H1 (cell line): Measurements from ENCODE around the gene PHF3. TPM values are rescaled to one million over a fixed set of nuclear protein-coding genes. Genes with fewer than 3 reads are reported as not detected.

Experiments
- CTCF ChIA-PET: fragments of 300-600 bp; sonication (Branson Sonifier 250); formaldehyde crosslinking; loops from one replicate; lab custom pipeline; 2021; ENCODE audit not compliant: partially characterized antibody; lab: Charles Lee
- POLR2A ChIA-PET: fragments of 300-600 bp; sonication (Branson Sonifier 250); formaldehyde crosslinking; loops from one replicate; lab custom pipeline; 2021; ENCODE audit warnings: inconsistent platforms; ENCODE audit not compliant: partially characterized antibody; lab: Charles Lee
- DNase-seq, 2 experiments: peaks; one replicate each; pipeline versions ENCODE4 v3.0.0 to v3.0.0-alpha.2; 2010 to 2022; ENCODE audit warnings: low spot score in 2 of 2, low read depth in 1 of 2, mixed read lengths in 1 of 2
- FAIRE-seq: peaks from 2 replicates; lab custom pipeline; 2011; peaks lifted over from hg19 to GRCh38; lab: Jason Lieb, UNC
- H2AFZ ChIP-seq: 2 replicates; pipeline ENCODE4 v1.8.1; 2012; ENCODE audit warnings: low read length, inconsistent platforms
- H2AK5ac ChIP-seq: 2 replicates; pipeline ENCODE4 v1.6.1; 2013; ENCODE audit warnings: low read depth, low read length
- H2BK120ac ChIP-seq: replicated peaks from 2 replicates; pipeline ENCODE3; 2013; ENCODE audit warnings: low read depth, low read length, inconsistent platforms
- H2BK12ac ChIP-seq: 2 replicates; pipeline ENCODE4 v1.6.1; 2013; ENCODE audit warnings: low read depth, low read length
- H2BK15ac ChIP-seq: 2 replicates; pipeline ENCODE4 v1.6.1; 2013; ENCODE audit warnings: low read length
- H2BK20ac ChIP-seq: 2 replicates; pipeline ENCODE4 v1.6.1; 2013; ENCODE audit warnings: low read length
- H2BK5ac ChIP-seq: 2 replicates; pipeline ENCODE4 v1.6.1; 2013; ENCODE audit warnings: low read depth, low read length
- H3K14ac ChIP-seq: 2 replicates; pipeline ENCODE4 v1.6.1; 2013; ENCODE audit warnings: inconsistent platforms; ENCODE audit not compliant: insufficient read length
- H3K18ac ChIP-seq: 2 replicates; pipeline ENCODE4 v1.6.1; 2013; ENCODE audit warnings: low read length; ENCODE audit errors: extremely low read depth
- H3K23ac ChIP-seq: 2 replicates; pipeline ENCODE4 v1.6.1; 2013; ENCODE audit warnings: inconsistent platforms; ENCODE audit not compliant: insufficient read length
- H3K23me2 ChIP-seq: 2 replicates; pipeline ENCODE4 v1.6.1; 2013; ENCODE audit warnings: low read depth, low read length
- H3K27ac ChIP-seq: 2 replicates; pipeline ENCODE4 v1.6.1; 2011; ENCODE audit warnings: low read depth, low read length, inconsistent platforms
- H3K27me3 ChIP-seq, 4 experiments: replicated peaks in 1 of 4; 1 replicate in 1 of 4; 2 replicates in 3 of 4; pipeline versions ENCODE4 v1.6.1 to v1.8.1; 2011 to 2013; ENCODE audit warnings: low read length in 3 of 4, mild to moderate bottlenecking in 3 of 4, inconsistent platforms in 2 of 4, mixed read lengths in 2 of 4, moderate library complexity in 1 of 4; ENCODE audit not compliant: control insufficient read depth in 3 of 4, insufficient read depth in 3 of 4; ENCODE audit errors: extremely low read depth in 1 of 4
- H3K36me3 ChIP-seq, 4 experiments: 2 replicates each; pipeline versions ENCODE4 v1.6.1 to v1.8.1; 2011 to 2013; ENCODE audit warnings: mild to moderate bottlenecking in 4 of 4, low read length in 3 of 4, moderate library complexity in 2 of 4, control low read depth in 1 of 4, inconsistent platforms in 1 of 4; ENCODE audit not compliant: insufficient read depth in 4 of 4, control insufficient read depth in 2 of 4
- H3K4ac ChIP-seq: replicated peaks from 2 replicates; pipeline ENCODE3; 2013; ENCODE audit warnings: low read length, low read depth, mixed read lengths, inconsistent platforms; ENCODE audit not compliant: insufficient read length
- H3K4me1 ChIP-seq, 4 experiments: replicated peaks in 1 of 4; 1 replicate in 1 of 4; 2 replicates in 3 of 4; pipeline versions ENCODE4 v1.6.1 to v1.8.1; 2011 to 2013; ENCODE audit warnings: low read length in 3 of 4, inconsistent platforms in 2 of 4, mixed read lengths in 1 of 4; ENCODE audit not compliant: insufficient read depth in 4 of 4, control insufficient read depth in 3 of 4
- H3K4me2 ChIP-seq, 2 experiments: 2 replicates each; pipeline versions ENCODE4 v1.6.1 to v1.8.1; 2011 to 2013; ENCODE audit warnings: low read depth in 2 of 2, low read length in 2 of 2, control low read depth in 1 of 2, inconsistent platforms in 1 of 2, mild to moderate bottlenecking in 1 of 2; ENCODE audit not compliant: insufficient read depth in 1 of 2
- H3K4me3 ChIP-seq, 4 experiments: fragments of 200-600, 300-600 bp in 1 of 4; sonication (generic), shearing (Covaris generic), sonication (Bioruptor Twin) in 1 of 4; 2 replicates each; pipeline versions ENCODE4 v1.5.1 to v1.8.1; 2011 to 2016; ENCODE audit warnings: low read length in 4 of 4, low read depth in 3 of 4, control low read depth in 2 of 4, inconsistent platforms in 2 of 4, mild to moderate bottlenecking in 2 of 4, mixed read lengths in 1 of 4, moderate library complexity in 1 of 4; ENCODE audit not compliant: insufficient read depth in 2 of 4; ENCODE audit errors: extremely low read depth in 1 of 4
- H3K56ac ChIP-seq: replicated peaks from 2 replicates; pipeline ENCODE3; 2013; ENCODE audit warnings: low read depth, mild to moderate bottlenecking, mixed read lengths, low read length, inconsistent platforms; ENCODE audit not compliant: insufficient read length
- H3K79me1 ChIP-seq: 2 replicates; pipeline ENCODE4 v1.6.1; 2013; ENCODE audit warnings: low read depth, low read length, control low read depth
- H3K79me2 ChIP-seq, 2 experiments: 2 replicates each; pipeline versions ENCODE4 v1.6.1 to v1.8.1; 2012 to 2013; ENCODE audit warnings: low read length in 2 of 2, mild to moderate bottlenecking in 2 of 2, inconsistent platforms in 1 of 2; ENCODE audit not compliant: insufficient read depth in 2 of 2, control insufficient read depth in 1 of 2
- H3K9ac ChIP-seq, 4 experiments: replicated peaks in 1 of 4; 1 replicate in 1 of 4; 2 replicates in 3 of 4; pipeline versions ENCODE4 v1.6.1 to v1.8.1; 2011 to 2013; ENCODE audit warnings: low read depth in 3 of 4, low read length in 3 of 4, control low read depth in 2 of 4, mild to moderate bottlenecking in 2 of 4, moderate library complexity in 2 of 4, inconsistent platforms in 1 of 4; ENCODE audit errors: extremely low read depth in 1 of 4
- H3K9me3 ChIP-seq, 2 experiments: 2 replicates each; pipeline versions ENCODE4 v1.6.1 to v1.8.1; 2012 to 2013; ENCODE audit warnings: mild to moderate bottlenecking in 2 of 2, moderate library complexity in 2 of 2, control low read depth in 1 of 2, inconsistent platforms in 1 of 2, low read depth in 1 of 2, low read length in 1 of 2, mixed read lengths in 1 of 2; ENCODE audit not compliant: insufficient read depth in 2 of 2
- H4K20me1 ChIP-seq, 2 experiments: replicated peaks in 1 of 2; 2 replicates each; pipeline versions ENCODE3 to v1.8.1; 2011 to 2013; ENCODE audit warnings: inconsistent platforms in 2 of 2, low read length in 2 of 2, mild to moderate bottlenecking in 1 of 2; ENCODE audit not compliant: insufficient read depth in 2 of 2, control insufficient read depth in 1 of 2
- H4K5ac ChIP-seq: 2 replicates; pipeline ENCODE4 v1.6.1; 2013; ENCODE audit warnings: low read length, low read depth, mixed read lengths, inconsistent platforms; ENCODE audit not compliant: insufficient read length
- H4K8ac ChIP-seq: 2 replicates; pipeline ENCODE4 v1.8.0; 2013; ENCODE audit warnings: mild to moderate bottlenecking, moderate library complexity, low read length, inconsistent platforms; ENCODE audit not compliant: insufficient read depth; ENCODE audit errors: extremely low read depth
- H4K91ac ChIP-seq: replicated peaks from 2 replicates; pipeline ENCODE3; 2013; ENCODE audit warnings: low read length, mixed read lengths, inconsistent platforms; ENCODE audit not compliant: insufficient read length
- BACH1 ChIP-seq: IDR thresholded peaks from 2 replicates; pipeline ENCODE4 v1.6.1; 2012; ENCODE audit warnings: low read length, improper control_type of control experiment
- BRCA1 ChIP-seq: IDR thresholded peaks from 2 replicates; pipeline ENCODE4 v1.6.1; 2012; ENCODE audit warnings: low read depth, low read length, improper control_type of control experiment
- POLR2AphosphoS5 ChIP-seq: IDR thresholded peaks from 2 replicates; pipeline ENCODE4 v1.6.1; 2011; ENCODE audit warnings: low read depth, low read length
- WGBS, 2 experiments: shearing (Covaris generic) in 1 of 2; methylation state at CpG; one replicate each; pipeline versions ENCODE4 v1.1.6 to v1.1.7; 2013 to 2015; ENCODE audit warnings: low lambda C conversion rate in 2 of 2, mixed read lengths in 2 of 2, inconsistent platforms in 1 of 2, low coverage in 1 of 2, missing lambda C conversion rate in 1 of 2; ENCODE audit not compliant: insufficient replicate concordance in 2 of 2, insufficient coverage in 1 of 2, insufficient read length in 1 of 2; ENCODE audit errors: extremely low coverage in 1 of 2, missing lambda C conversion rate in 1 of 2; 5-methylcytosine and 5-hydroxymethylcytosine counted together
- polyA plus RNA-seq, 7 experiments: library from polyadenylated mRNA; depleted of rRNA in 3 of 7; stranded (reverse) in 5 of 7; unstranded in 2 of 7; fragments of >200 nt in 5 of 7; fragments of 200-250 nt in 2 of 7; gene quantifications; 1 replicate in 5 of 7; 2 replicates in 1 of 7; 4 replicates in 1 of 7; pipeline versions ENCODE4 v1.2.1 to v1.2.3, GENCODE V29; 2011 to 2013; ENCODE audit warnings: missing spikeins in 2 of 7, mixed read lengths in 2 of 7
- total RNA-seq: library from RNA; stranded (reverse); fragmentation: NEBNext Ultra II Directional; extraction: Animal tissue kit (Norgen Biotek cat#: 25700); gene quantifications from 2 replicates; pipeline ENCODE4 v1.2.1, GENCODE V29; 2021

The PHF3 gene
- total and polyA plus RNA-seq, 2 of the 8 experiments (the other 6 are each of a cell fraction or from before 2014, with no cell fraction given): 10.1 to 69.3 TPM

- Histone ChIP-seq H3K56ac (peak overlapping the region; percentile 28), H3K18ac (no peak overlapping the region), H2BK120ac (no peak overlapping the region), H2BK5ac (no peak overlapping the region), H3K23me2 (peaks cover 3% of the 10 kb centered on the region; the same call in 1 of the 2 replicates), H3K79me2 (peaks cover 22 to 40% of the 10 kb centered on the region in 2 experiments), H3K9ac (peak overlapping the region; percentile 14 to 50 (median 40); a peak in 6 of 7 replicates), H2BK20ac (no peak overlapping the region), H2AFZ (peak overlapping the region; percentile 97), H3K23ac (no peak overlapping the region), H3K9me3 (no peaks in the 10 kb centered on the region), H3K4me2 (peak overlapping the region; percentile 80 to 89), H4K5ac (no peak overlapping the region), H4K20me1 (peaks cover 5 to 11% of the 10 kb centered on the region in 2 experiments), H4K91ac (no peak overlapping the region), H3K27me3 (peaks cover 0 to 12% (median 6%) of the 10 kb centered on the region in 4 experiments; a peak in 4 of 7 replicates), H3K14ac (no peak overlapping the region), H3K4ac (peak overlapping the region; percentile 4), H3K27ac (no peak overlapping the region), H3K36me3 (no peaks in the 10 kb centered on the region), H3K4me3 (peak overlapping the region; percentile 55 to 95 (median 76)), H2BK15ac (no peak overlapping the region), H2AK5ac (no peak overlapping the region), H3K4me1 (peaks cover 2 to 5% (median 4%) of the 10 kb centered on the region in 4 experiments; a peak in 4 of 7 replicates), H4K8ac (peak overlapping the region; percentile 62; the same call in 1 of the 2 replicates), H3K79me1 (no peaks in the 10 kb centered on the region), H2BK12ac (no peak overlapping the region)
- WGBS, 2 experiments: 5% methylated on average over 5 of the region's 5 CpGs; no CpG with 5 or more reads in 1 of the 2 experiments
- DNase-seq: no peak
- ChIA-PET POLR2A (interaction anchor here (0.6 to 4.3 kb wide), 16 partner anchors 11 to 125 kb away, joined by 3 to 27 read pairs (median 4); no protein-coding TSS in a partner anchor), CTCF (interaction anchor here (0.9 to 2.3 kb wide), 6 partner anchors 21 to 282 kb away, joined by 3 to 14 read pairs (median 4); no protein-coding TSS in a partner anchor)
- FAIRE-seq: no peak
- TF ChIP-seq BACH1 (no peak), BRCA1 (no peak), POLR2AphosphoS5 (no peak)
Measured at GRCh38 chr6:63635215-63635587, 401 bp upstream of the PHF3 start.
